CD4-positive, CD25-positive, alpha-beta regulatory T cell (primary cell): ENCODE data around the gene DNAJC5. TPM values are rescaled to one million over a fixed set of nuclear protein-coding genes. Genes with fewer than 3 reads are reported as not detected.
A peak's percentile ranks its signal among the peaks of the same experiment; 100 is the strongest.
"Not testable (repeated sequence)": the region's sequence is repeated elsewhere in the genome, so short reads cannot be mapped to it uniquely, and the experiment has no call there.

Source experiments
- ATAC-seq, 2 donors: fragments of 150-1000 bp; cut with Tn5 transposase; one replicate each; pipeline ENCODE4 v1.10.0; 2021; ENCODE audit warnings: low read depth in 2 of 2, moderate number of reproducible peaks in 2 of 2, moderate library complexity in 1 of 2
- DNase-seq, 3 donors: peaks; one replicate each; pipeline versions ENCODE4 v3.0.0 to v3.0.0-alpha.2; 2012 to 2022; ENCODE audit warnings: mixed read lengths in 1 of 3
- H3K27ac ChIP-seq: one replicate; pipeline ENCODE4 v1.7.0; 2013; ENCODE audit warnings: mild to moderate bottlenecking, low read length; ENCODE audit not compliant: insufficient read depth, poor library complexity, severe bottlenecking
- H3K27me3 ChIP-seq: one replicate; pipeline ENCODE4 v1.7.0; 2013; ENCODE audit warnings: low read length; ENCODE audit not compliant: control insufficient read depth, insufficient read depth
- H3K36me3 ChIP-seq: one replicate; pipeline ENCODE4 v1.7.0; 2013; ENCODE audit warnings: mild to moderate bottlenecking, low read length, moderate library complexity; ENCODE audit not compliant: control insufficient read depth, insufficient read depth
- H3K4me1 ChIP-seq: 2 replicates; pipeline ENCODE4 v1.7.0; 2013; ENCODE audit warnings: mild to moderate bottlenecking, low read length; ENCODE audit not compliant: insufficient read depth, control insufficient read depth, poor library complexity, severe bottlenecking
- H3K4me3 ChIP-seq: one replicate; pipeline ENCODE4 v1.7.0; 2013; ENCODE audit warnings: low read depth, mild to moderate bottlenecking, low read length, moderate library complexity
- H3K9me3 ChIP-seq, 2 experiments: 1 replicate in 1 of 2; 2 replicates in 1 of 2; pipeline ENCODE4 v1.7.0; 2013; ENCODE audit warnings: low read length in 2 of 2, mild to moderate bottlenecking in 1 of 2, moderate library complexity in 1 of 2; ENCODE audit not compliant: control insufficient read depth in 2 of 2
- H3K27ac Mint-ChIP-seq, 3 donors: one replicate each; pipeline ENCODE4 v1.8.0; 2020 to 2022; ENCODE audit warnings: mild to moderate bottlenecking in 3 of 3, mixed read lengths in 3 of 3, moderate library complexity in 2 of 3
- H3K27me3 Mint-ChIP-seq: one replicate; pipeline ENCODE4 v1.8.0; 2022; ENCODE audit warnings: mild to moderate bottlenecking, mixed read lengths
- H3K36me3 Mint-ChIP-seq: one replicate; pipeline ENCODE4 v1.8.0; 2020; ENCODE audit warnings: mixed read lengths
- H3K4me1 Mint-ChIP-seq, 4 donors: one replicate each; pipeline ENCODE4 v1.8.0; 2020 to 2022; ENCODE audit warnings: mixed read lengths in 4 of 4, mild to moderate bottlenecking in 1 of 4
- H3K4me3 Mint-ChIP-seq, 4 donors: one replicate each; pipeline ENCODE4 v1.8.0; 2020 to 2022; ENCODE audit warnings: mild to moderate bottlenecking in 4 of 4, mixed read lengths in 4 of 4, moderate library complexity in 3 of 4
- H3K9me3 Mint-ChIP-seq, 7 donors: one replicate each; pipeline ENCODE4 v1.8.0; 2020 to 2022; ENCODE audit warnings: mixed read lengths in 7 of 7, mild to moderate bottlenecking in 3 of 7, moderate library complexity in 2 of 7
- polyA plus RNA-seq, 4 donors: library from polyadenylated mRNA; unstranded; fragments of 300-500 nt; fragmentation: Illumina TruSeq; gene quantifications; one replicate each; pipeline ENCODE4 v1.2.3, GENCODE V29; 2021
- total RNA-seq: library from RNA; stranded (reverse); gene quantifications from one replicate; pipeline ENCODE4 v1.2.3, GENCODE V29; 2022

Gene DNAJC5
- total and polyA plus RNA-seq, 5 donors from 2014 or later = 5.0 to 34.9 (median 6.1) TPM

DNA sequence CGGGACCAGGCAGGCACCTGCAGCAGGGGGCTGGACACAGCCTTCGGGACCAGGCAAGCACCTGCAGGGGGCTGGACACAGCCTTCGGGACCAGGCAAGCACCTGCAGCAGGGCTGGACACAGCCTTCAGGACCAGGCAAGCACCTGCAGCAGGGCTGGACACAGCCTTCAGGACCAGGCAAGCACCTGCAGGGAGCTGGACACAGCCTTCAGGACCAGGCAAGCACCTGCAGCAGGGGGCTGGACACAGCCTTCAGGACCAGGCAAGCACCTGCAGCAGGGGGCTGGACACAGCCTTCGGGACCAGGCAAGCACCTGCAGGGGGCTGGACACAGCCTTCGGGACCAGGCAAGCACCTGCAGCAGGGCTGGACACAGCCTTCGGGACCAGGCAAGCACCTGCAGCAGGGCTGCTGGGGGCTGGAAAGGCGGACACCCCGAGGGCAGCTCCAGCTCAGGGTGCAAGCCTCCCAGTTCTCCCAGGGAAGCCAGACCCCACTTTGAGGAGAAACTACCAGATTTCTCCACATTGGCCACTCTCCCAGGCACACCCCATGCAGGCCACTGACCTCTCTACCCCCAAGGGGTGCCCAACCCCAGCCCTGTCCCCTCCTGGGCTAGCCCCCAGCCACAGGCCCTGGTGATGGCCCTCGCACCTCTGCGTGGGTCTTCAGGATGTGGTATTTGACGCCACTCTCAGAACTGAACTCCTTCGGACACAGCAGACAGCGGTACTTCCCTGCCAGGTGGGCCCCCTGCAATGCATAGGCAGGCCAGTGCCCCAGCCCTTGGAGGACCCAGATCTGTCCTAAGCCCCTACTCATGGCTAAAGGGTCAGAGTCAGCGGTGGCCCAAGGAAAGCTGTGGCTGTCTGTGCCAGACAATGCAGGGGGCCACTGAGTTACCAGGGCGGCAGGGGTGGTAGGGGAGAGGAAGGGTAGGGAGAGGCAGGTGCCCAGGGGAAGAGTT is 66.0 kb downstream of the DNAJC5 start:
- DNase-seq, H3K9me3 ChIP-seq, ATAC-seq, H3K27ac Mint-ChIP-seq, H3K36me3 Mint-ChIP-seq, H3K9me3 Mint-ChIP-seq, H3K27me3 ChIP-seq, H3K4me3 ChIP-seq, H3K27me3 Mint-ChIP-seq, H3K27ac ChIP-seq, H3K4me1 Mint-ChIP-seq: not testable (repeated sequence)
- peak overlapping the region in 1 of 4 donors; percentile 38 for H3K4me3 Mint-ChIP-seq
- peaks cover 13% of the 10 kb centered on the region for H3K36me3 ChIP-seq
- peaks cover 17% of the 10 kb centered on the region for H3K4me1 ChIP-seq

DNA sequence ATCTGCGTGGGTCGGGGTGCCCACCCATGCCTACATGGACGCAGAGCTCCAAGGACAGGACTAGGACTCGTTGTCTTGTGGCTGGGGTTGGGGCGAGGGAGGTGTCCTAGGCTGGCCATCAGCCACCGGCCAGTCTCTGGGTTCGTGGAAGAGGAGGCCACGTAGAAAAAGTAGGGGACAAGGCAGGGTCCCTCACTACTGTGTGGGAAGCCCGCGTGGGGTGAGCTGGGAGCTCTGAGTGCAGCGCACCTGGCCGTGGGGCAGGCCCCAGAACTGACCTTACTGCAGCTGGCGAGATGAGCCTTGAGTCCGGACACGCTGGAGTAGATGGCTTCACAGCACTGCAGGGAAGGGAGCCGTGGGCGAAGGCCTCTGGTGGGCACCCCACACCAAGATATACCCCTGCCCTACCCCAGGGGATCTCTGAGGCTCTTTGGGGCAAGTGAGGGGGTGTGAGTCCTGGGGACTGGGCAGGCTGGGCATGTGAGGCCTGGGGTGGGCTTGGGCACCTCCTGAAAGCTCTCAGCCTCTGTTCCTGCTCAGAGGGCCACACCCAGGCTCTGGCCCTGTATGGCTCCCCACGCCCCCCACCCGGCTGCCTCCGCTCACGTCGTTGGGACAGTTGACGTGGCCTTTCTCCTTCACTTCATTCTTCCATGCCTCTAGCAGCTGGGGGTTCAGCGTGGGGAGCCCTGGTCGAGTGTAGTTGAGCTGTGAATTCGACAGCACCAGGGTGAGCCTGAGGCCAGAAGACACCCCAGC is 66.9 kb downstream of the DNAJC5 start:
- no peaks in the 10 kb centered on the region for H3K27me3 Mint-ChIP-seq
- Histone ChIP-seq H3K27ac (no peak overlapping the region), H3K27me3 (no peaks in the 10 kb centered on the region), H3K9me3 (no peaks in the 10 kb centered on the region), H3K4me1 (peaks cover 13% of the 10 kb centered on the region), H3K36me3 (peaks cover 13% of the 10 kb centered on the region), H3K4me3 (no peak overlapping the region)
- peak overlapping the region in 1 of 4 donors; percentile 38 for H3K4me3 Mint-ChIP-seq
- H3K9me3 Mint-ChIP-seq = no peaks in the 10 kb centered on the region
- no peak overlapping the region for H3K27ac Mint-ChIP-seq
- no peak for DNase-seq
- H3K4me1 Mint-ChIP-seq = peaks cover 0 to 9% (median 0%) of the 10 kb centered on the region in 4 donors
- peaks cover 8% of the 10 kb centered on the region for H3K36me3 Mint-ChIP-seq
- no peak for ATAC-seq

DNA sequence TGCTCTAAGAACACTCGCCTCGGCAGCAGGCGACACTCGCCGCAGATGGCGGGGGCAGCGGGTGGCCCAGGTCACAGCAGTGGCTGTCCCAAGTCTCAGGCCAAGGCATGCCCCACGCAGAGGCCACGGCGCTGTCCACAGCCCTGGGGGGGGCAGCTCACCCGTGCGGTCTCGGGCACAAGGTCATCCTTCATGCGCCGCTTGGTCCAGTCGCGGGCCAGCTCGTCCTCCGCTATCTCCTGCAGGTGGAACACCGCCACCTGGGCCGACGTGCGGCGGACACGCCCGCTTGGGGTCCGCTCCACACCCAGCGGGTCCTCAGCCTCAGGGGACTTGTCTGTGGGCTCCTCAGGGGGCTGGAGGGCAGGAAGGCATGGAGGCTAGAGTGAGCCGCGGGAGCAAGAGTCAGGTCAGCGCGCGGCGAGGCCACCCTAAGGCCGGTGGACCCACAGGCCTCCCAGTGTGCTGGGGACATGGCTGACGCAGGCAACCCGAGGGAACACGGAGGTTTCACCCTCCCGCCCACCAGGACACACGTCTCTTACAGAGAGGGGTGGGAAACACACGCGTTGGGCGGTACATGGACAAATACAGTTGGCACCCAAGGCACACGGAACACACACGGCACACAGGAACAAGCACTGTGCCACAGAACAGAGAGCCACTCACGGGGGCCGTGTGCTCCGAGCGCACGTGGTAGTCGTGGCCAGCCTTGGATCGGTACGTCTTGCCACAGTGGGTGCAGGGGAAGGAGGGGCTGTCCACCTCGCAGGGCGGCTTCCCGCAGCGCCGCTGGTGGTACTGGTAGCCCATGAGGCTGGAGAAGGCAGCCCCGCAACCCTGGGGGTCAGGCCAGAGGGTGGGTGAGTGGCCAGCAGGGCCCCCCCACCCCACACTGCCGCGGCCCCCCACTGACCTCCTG is 67.8 kb downstream of the DNAJC5 start:
- Histone ChIP-seq H3K4me3 (no peak overlapping the region), H3K27me3 (no peaks in the 10 kb centered on the region), H3K36me3 (peaks cover 16% of the 10 kb centered on the region), H3K9me3 (no peaks in the 10 kb centered on the region), H3K4me1 (peaks cover 5% of the 10 kb centered on the region), H3K27ac (no peak overlapping the region)
- Mint-ChIP-seq H3K27me3 (no peaks in the 10 kb centered on the region), H3K36me3 (peaks cover 8% of the 10 kb centered on the region), H3K4me1 (peaks cover 0 to 2% (median 0%) of the 10 kb centered on the region in 4 donors), H3K27ac (no peak overlapping the region), H3K9me3 (no peaks in the 10 kb centered on the region), H3K4me3 (no peak overlapping the region)
- ATAC-seq (no peak), DNase-seq (peak in 1 of 3 donors; percentile 1)

DNA sequence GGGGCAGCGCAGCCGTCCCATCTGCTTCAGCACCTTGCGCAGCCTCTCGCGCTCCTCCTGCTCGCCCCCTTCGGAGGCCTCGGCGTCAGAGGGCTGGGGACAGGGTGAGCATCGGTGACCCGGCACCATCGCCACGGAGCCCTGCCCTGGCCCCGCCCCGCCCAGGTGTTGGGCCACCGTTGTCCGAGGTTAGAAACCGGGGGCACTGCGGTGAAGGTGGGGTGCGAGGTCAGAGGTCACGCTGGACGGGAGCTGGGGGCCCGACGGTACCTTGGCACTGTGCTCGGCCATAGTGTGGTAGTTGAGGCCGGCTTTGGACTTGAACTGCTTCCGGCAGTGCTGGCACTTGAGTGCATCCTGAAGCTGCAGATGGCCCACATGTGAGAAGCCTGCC is 68.4 kb downstream of the DNAJC5 start:
- H3K9me3 Mint-ChIP-seq = peaks cover 0 to 1% (median 0%) of the 10 kb centered on the region in 7 donors
- Histone ChIP-seq H3K9me3 (no peaks in the 10 kb centered on the region), H3K27ac (no peak overlapping the region), H3K4me3 (no peak overlapping the region), H3K36me3 (peaks cover 16% of the 10 kb centered on the region), H3K4me1 (no peaks in the 10 kb centered on the region), H3K27me3 (no peaks in the 10 kb centered on the region)
- H3K4me3 Mint-ChIP-seq = no peak overlapping the region
- no peak for ATAC-seq
- H3K36me3 Mint-ChIP-seq = peaks cover 8% of the 10 kb centered on the region
- DNase-seq = peak in 1 of 3 donors; percentile 0
- H3K27ac Mint-ChIP-seq = no peak overlapping the region
- H3K27me3 Mint-ChIP-seq = no peaks in the 10 kb centered on the region
- peaks cover 0 to 4% (median 2%) of the 10 kb centered on the region in 4 donors for H3K4me1 Mint-ChIP-seq

DNA sequence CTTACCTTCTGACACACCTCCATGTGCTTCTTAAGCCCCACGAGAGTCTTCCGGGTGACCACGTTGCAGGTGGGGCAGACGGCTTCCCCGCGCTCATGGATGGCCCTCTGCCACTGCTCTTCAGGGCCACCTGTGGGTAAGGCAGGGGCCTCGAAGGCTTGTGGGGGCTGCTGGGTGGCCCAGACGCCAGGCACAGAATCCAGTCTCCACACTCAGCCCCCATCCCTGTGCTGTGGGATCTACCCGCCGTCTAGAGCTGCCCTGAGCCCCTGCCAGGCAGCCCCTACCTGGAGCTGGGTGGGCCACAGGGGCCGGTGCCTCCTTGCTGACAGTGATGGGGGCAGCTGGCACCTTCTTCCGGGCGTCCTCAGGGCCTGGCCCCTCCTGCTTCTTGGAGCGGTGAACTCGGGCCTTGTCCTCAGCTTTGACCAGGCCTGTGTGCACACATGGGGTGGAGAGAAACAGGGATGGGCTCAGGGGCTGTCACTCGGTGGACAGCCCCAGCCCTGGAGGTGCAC is 68.9 kb downstream of the DNAJC5 start:
- DNase-seq = peak in 1 of 3 donors; percentile 0
- Histone ChIP-seq H3K36me3 (peaks cover 16% of the 10 kb centered on the region), H3K4me1 (peaks cover 4% of the 10 kb centered on the region), H3K9me3 (no peaks in the 10 kb centered on the region), H3K4me3 (no peak overlapping the region), H3K27me3 (no peaks in the 10 kb centered on the region), H3K27ac (no peak overlapping the region)
- peaks cover 0 to 2% (median 0%) of the 10 kb centered on the region in 7 donors for H3K9me3 Mint-ChIP-seq
- no peaks in the 10 kb centered on the region for H3K27me3 Mint-ChIP-seq
- peak overlapping the region in 1 of 3 donors; percentile 80 for H3K27ac Mint-ChIP-seq
- no peak overlapping the region for H3K4me3 Mint-ChIP-seq
- H3K4me1 Mint-ChIP-seq = peaks cover 0 to 8% (median 4%) of the 10 kb centered on the region in 4 donors
- H3K36me3 Mint-ChIP-seq = peaks cover 8% of the 10 kb centered on the region
- no peak for ATAC-seq

DNA sequence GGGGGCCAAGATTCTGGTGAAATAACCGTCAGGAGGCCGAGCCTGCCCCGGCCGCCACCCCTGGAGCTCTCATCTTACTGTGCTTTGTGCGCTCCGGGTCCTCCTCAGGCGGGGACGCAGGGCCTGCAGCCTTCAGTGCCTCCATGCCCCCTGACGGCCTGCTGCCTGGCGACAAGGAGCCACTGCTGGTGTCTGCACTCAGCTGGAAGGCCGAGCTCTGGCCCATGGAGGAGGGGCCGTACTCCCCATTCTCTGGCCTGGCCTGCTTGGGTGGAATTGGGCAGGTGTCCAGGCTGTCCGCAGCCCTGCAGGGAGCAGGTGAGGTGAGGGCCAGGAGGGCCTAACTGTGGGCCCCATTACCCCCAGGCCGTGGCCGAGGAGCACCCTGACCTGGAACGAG is 69.5 kb downstream of the DNAJC5 start:
- peak in 1 of 3 donors; percentile 0 for DNase-seq

More for the DNA sequence above, 69.5 kb downstream of the DNAJC5 start:
- no peak for ATAC-seq
- H3K9me3 Mint-ChIP-seq = peaks cover 0 to 2% (median 0%) of the 10 kb centered on the region in 7 donors
- H3K4me1 Mint-ChIP-seq = peaks cover 0 to 11% (median 5%) of the 10 kb centered on the region in 4 donors
- H3K27me3 ChIP-seq = no peaks in the 10 kb centered on the region
- H3K36me3 ChIP-seq = peaks cover 16% of the 10 kb centered on the region
- H3K27me3 Mint-ChIP-seq = no peaks in the 10 kb centered on the region
- no peak overlapping the region for H3K4me3 ChIP-seq
- peaks cover 8% of the 10 kb centered on the region for H3K36me3 Mint-ChIP-seq
- peaks cover 9% of the 10 kb centered on the region for H3K4me1 ChIP-seq
- no peak overlapping the region for H3K4me3 Mint-ChIP-seq
- no peak overlapping the region for H3K27ac ChIP-seq
- H3K9me3 ChIP-seq = no peaks in the 10 kb centered on the region
- no peak overlapping the region for H3K27ac Mint-ChIP-seq
